Psoas muscle (tissue), 8 donors: ENCODE measurements around the gene SCD5. TPM values are rescaled to one million over a fixed set of nuclear protein-coding genes. Genes with fewer than 3 reads are reported as not detected.

Experiments
- ATAC-seq, 4 donors: fragments of 200-7000 bp; cut with Tn5 transposase; one replicate each; pipeline ENCODE4 v1.9.1; 2020; ENCODE audit warnings: moderate library complexity in 3 of 4, mild to moderate bottlenecking in 2 of 4
- DNase-seq, 2 donors: peaks; one replicate each; pipeline ENCODE4 v3.0.0-alpha.2; 2020
- H3K27ac ChIP-seq: fragments of 200-600 bp; one replicate; pipeline ENCODE4 v1.8.0; 2022
- H3K27me3 ChIP-seq, 3 donors: fragments of 200-600 bp in 1 of 3; one replicate each; pipeline versions ENCODE4 v1.6.1 to v1.8.0; 2013 to 2022; ENCODE audit warnings: low read length in 2 of 3, mild to moderate bottlenecking in 2 of 3, moderate library complexity in 1 of 3; ENCODE audit not compliant: insufficient read depth in 3 of 3
- H3K36me3 ChIP-seq, 2 donors: fragments of 200-600 bp in 1 of 2; one replicate each; pipeline versions ENCODE4 v1.6.1 to v1.8.0; 2013 to 2022; ENCODE audit warnings: low read depth in 1 of 2, mild to moderate bottlenecking in 1 of 2, moderate library complexity in 1 of 2; ENCODE audit not compliant: insufficient read depth in 1 of 2
- H3K4me1 ChIP-seq: fragments of 200-600 bp; one replicate; pipeline ENCODE4 v1.8.0; 2022
- H3K4me3 ChIP-seq: fragments of 200-600 bp; one replicate; pipeline ENCODE4 v1.8.0; 2022; ENCODE audit warnings: mild to moderate bottlenecking
- H3K9me3 ChIP-seq: fragments of 200-600 bp; one replicate; pipeline ENCODE4 v1.8.0; 2022
- CTCF ChIP-seq: fragments of 200-600 bp; IDR thresholded peaks from one replicate; pipeline ENCODE4 v1.8.0; 2022; ENCODE audit warnings: antibody characterized with exemption
- WGBS, 3 donors: extraction: QIAGEN DNeasy Blood & Tissue Kit; methylation state at CpG; one replicate each; pipeline versions ENCODE4 v1.1.6 to v1.1.7; 2013; 5-methylcytosine and 5-hydroxymethylcytosine counted together
- intact Hi-C, 2 donors: fragments of 100-400 bp; cut with DNase I; formaldehyde crosslinking; loops; one replicate each; pipeline versions ENCODE4 v1.11.0 to v1.14.2; 2022
- polyA plus RNA-seq, 3 donors: library from polyadenylated mRNA; stranded (reverse); fragments of 200-250 nt; gene quantifications; one replicate each; pipeline ENCODE4 v1.2.3, GENCODE V29; 2013
- total RNA-seq, 4 donors: library from RNA; stranded (reverse); fragmentation: NEBNext Ultra II Directional in 2 of 4; extraction: Animal tissue kit (Norgen Biotek cat#: 25700) in 2 of 4; gene quantifications; one replicate each; pipeline versions ENCODE4 v1.2.1 to v1.2.4, GENCODE V29; 2021 to 2023
- donor health status: healthy with polysubstance abuse.
- donor health status: DM: no; HTN: no; CAD: no; lungs with moderate emphysema.
- donor health status: Bipolar disorder and iron deficiency.
- donor health status: healthy.
- donor health status: DM: yes; HTN: yes; CAD: no.
- donor health status: DM: no; HTN: no; CAD: no.
- donor health status: DM: no; HTN: no; CAD: no.
- donor health status: DM: yes; HTN: yes; CAD: no.

The SCD5 gene
- total and polyA plus RNA-seq, 7 donors: 0.61 to 1.6 (median 0.74) TPM

- 91 to 94% (median 93%) methylated on average over 4 of the region's 4 CpGs for WGBS, 3 donors
- intact Hi-C loops: no loop called here
- DNase-seq (no peak), ATAC-seq (no peak)
- no peak for TF ChIP-seq CTCF
- H3K9me3 ChIP-seq: no peaks in the 10 kb centered on the region
- no peaks in the 10 kb centered on the region for H3K36me3 ChIP-seq
- H3K27me3 ChIP-seq: peaks cover 0 to 15% (median 4%) of the 10 kb centered on the region in 3 donors
- no peaks in the 10 kb centered on the region for H3K4me1 ChIP-seq
- no peak overlapping the region for H3K27ac ChIP-seq
- no peak overlapping the region for H3K4me3 ChIP-seq
These were observed 5.2 kb upstream of the SCD5 start for GRCh38 chr4:82803746-82804145.

- Histone ChIP-seq H3K27me3 (peaks cover 3 to 21% (median 4%) of the 10 kb centered on the region in 3 donors), H3K4me1 (no peaks in the 10 kb centered on the region), H3K9me3 (no peaks in the 10 kb centered on the region), H3K27ac (no peak overlapping the region), H3K36me3 (no peaks in the 10 kb centered on the region), H3K4me3 (no peak overlapping the region)
- TF ChIP-seq CTCF: no peak
- DNase-seq: no peak
- WGBS, 3 donors: 67 to 77% (median 76%) methylated on average over 2 of the region's 2 CpGs
- ATAC-seq: no peak
- intact Hi-C loops: no loop called here
These were observed 4.3 kb upstream of the SCD5 start for GRCh38 chr4:82802911-82803310.

- TF ChIP-seq CTCF: no peak
- Histone ChIP-seq H3K27me3 (peaks cover 3 to 30% (median 4%) of the 10 kb centered on the region in 3 donors), H3K36me3 (no peaks in the 10 kb centered on the region), H3K4me3 (no peak overlapping the region), H3K9me3 (no peaks in the 10 kb centered on the region), H3K27ac (no peak overlapping the region), H3K4me1 (no peaks in the 10 kb centered on the region)
- intact Hi-C loops: no loop called here
- DNase-seq (no peak), ATAC-seq (no peak)
- WGBS, 3 donors: 68 to 77% (median 71%) methylated on average over 3 of the region's 3 CpGs
These were observed 3.4 kb upstream of the SCD5 start for GRCh38 chr4:82801910-82802521.

- Histone ChIP-seq H3K4me1 (no peaks in the 10 kb centered on the region), H3K4me3 (peak overlapping the region; percentile 72), H3K27ac (no peak overlapping the region), H3K36me3 (no peaks in the 10 kb centered on the region), H3K9me3 (no peaks in the 10 kb centered on the region), H3K27me3 (peaks cover 3 to 36% (median 4%) of the 10 kb centered on the region in 3 donors)
- DNase-seq (no peak), ATAC-seq (peak in 1 of 4 donors; percentile 29)
- intact Hi-C loops: no loop called here
- 5 to 7% (median 7%) methylated on average over 25 of the region's 25 CpGs for WGBS, 3 donors
- no peak for TF ChIP-seq CTCF
These were observed 648 bp upstream of the SCD5 start for GRCh38 chr4:82799006-82799881.
